Activated CD4-positive, CD25-positive, alpha-beta regulatory T cell (primary cell): ENCODE measurements around the gene NTN1.
"Not testable (repeated sequence)": the region's sequence is repeated elsewhere in the genome, so short reads cannot be mapped to it uniquely, and the experiment has no call there.

Experiments
- DNase-seq, 4 experiments: peaks; one replicate each; lab custom pipeline; 2025; lab: John Stamatoyannopoulos, UW

Gene NTN1

DNA sequence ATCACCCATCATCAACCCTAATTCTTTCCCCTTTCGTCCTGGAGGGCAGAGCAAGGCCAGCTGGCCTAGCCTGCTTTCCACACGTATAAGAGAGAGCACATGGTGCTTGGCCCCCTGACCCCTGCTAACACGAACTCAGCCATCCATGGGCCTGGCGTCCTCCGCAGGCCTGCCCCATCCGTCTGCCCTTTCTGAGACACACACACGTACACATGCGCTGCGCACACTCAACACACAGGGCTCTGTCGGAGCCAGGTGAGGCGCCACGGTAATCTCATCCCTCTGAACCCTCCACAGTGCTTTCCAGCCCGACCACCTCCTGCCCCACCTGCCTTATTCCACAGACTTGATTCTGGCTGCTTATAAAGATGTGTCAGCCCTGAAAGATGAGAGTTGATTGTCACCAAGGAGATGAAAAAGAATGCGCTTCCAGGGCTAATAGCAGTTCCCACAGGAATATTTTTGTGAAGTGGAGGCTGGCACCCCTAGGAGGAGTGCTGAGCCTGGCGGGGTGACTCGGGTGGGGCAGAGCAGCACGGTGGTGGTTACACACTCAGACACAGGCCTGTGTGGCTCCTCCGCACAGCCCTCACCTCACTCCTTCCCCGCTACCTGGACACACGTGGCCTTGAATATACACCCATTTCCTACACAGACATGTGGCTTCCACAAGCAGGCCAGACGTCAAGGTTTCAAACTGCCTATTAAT lies 228.1 kb downstream of the NTN1 start:
- no peak for DNase-seq

DNA sequence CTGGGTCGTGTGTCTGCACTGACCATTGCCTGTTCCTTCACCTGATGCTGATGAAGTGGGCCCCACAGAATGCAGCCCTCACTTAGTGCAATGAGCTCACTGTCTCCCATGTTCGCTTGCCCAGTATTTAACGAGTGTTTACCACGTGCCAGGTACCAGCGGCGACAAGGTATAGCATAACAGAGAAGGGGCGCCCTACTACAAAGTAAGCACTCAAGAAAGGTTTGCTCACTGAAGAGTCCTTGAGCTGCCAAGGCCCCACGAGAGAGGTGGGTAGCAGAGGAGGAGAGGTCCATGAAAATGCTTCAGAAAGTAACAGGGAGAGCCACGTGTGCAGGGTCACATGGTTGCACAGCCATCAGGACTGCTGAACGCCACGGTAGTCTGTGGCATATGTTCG lies 230.0 kb downstream of the NTN1 start:
- DNase-seq: no peak

DNA sequence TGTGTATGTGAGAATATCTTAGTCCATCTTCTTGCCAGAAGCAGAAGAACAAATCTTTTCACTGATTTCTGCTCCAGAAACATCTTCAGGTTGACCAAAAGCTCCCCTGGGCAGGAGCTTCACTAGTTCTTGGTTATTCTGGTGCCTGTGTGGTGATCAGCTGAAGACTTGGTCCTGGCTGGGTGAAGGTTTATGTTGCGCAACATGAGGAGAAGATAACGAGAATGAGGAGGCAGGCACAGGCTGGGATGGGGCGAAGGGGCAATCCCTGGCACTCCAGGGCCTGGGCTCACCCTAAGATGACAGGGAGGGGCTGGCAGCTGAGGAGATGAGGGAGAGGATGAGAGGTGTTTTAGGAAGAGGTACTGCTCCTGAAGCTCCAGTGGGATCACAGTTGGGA lies 232.0 kb downstream of the NTN1 start:
- no peak for DNase-seq

DNA sequence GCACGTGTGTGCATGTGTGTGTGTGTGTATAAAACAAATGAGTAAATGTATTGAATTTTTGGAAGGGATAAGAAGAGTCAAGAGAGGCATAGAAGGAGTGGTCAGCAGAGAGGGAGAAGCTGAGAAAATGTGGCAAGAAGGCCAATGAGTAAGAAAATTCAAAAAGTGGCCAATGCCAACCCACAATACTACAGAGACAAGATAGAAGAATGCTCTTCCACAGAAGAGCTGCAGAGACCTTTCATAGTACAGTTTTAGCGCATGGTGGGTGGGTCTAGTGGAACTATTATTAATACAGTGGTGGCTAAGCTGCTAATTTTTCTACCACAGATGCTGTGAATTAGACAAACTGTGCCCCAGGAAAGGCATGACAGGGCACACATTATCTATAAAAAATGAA lies 233.5 kb downstream of the NTN1 start:
- no peak for DNase-seq

DNA sequence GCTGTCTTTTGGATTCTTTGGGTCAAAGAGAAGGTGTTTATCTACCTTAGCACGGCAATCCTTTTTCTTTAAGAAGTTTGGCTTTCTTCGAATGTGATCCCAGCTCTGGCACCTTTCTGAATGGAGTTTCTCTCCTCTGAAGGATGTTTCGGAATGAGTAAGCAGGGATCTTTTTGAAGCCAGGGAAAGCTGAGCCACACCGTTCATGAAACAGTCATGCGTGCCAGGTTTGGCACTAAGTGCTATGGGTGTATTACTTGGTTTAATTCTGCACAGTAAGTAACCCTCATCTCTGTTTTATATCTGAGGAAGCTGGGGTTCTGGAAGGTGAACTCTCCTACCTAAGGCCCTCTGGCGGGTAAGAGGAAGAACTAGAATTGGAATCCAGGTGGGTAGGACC lies 234.5 kb downstream of the NTN1 start:
- DNase-seq: no peak

DNA sequence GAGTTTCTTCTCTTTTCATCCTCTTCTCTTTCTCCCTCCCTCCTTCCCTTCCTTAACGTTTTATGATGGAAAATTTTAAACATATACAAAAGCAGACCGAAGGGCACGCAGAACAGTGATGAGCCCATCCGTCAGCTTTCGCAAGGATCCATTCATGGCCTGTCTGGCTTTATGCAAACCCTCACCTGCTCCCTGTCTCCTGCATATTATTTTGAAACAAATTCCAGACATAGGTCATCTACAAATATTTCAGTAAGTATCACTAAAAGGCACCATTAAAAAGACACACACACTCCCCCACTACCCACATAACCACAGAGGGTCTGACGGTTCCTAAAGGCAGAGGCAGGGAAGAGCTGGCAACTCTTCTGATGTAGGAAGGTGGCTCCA lies 235.0 kb downstream of the NTN1 start:
- DNase-seq: no peak

DNA sequence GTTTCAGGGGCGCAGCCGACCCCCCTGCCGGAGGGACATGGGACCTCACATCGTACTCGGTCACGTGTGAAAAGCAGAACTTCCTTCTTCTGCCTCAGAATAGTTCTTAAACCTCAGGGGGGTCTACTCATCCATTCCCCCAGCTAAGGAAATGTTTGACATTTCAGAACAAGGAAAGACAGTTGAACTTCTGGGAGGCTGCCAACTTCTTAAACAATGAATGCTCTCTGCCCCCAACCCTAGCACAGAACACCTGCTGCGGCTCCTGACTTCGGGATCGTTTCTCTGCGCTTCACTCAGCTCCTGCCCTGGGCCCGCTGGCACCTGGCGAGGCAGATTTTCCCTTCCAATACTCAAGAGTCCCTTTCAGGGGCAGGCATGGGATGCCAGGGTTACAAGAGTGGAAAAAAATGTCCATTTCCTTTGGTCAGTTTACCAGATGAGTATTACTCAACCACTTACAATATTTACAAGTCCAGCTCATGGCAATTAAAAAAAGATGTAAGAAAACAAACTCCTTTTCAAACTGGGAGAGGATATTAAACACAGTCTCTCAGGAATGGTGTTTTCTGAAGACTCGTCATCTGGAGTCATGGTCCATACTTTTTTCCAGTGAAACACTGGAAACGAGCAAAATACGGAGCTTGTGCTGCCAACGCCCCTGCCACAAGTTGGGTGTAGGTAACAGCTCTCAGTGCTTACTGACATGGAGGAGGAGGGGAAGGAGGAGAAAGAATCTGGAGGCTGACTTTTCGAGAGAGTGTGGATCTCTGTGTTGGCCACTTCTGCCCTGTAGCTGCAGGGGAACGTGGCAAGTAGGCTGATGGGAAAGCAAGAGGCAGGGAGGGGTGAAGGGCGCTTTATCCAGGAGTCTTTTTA lies 235.7 kb downstream of the NTN1 start:
- no peak for DNase-seq

DNA sequence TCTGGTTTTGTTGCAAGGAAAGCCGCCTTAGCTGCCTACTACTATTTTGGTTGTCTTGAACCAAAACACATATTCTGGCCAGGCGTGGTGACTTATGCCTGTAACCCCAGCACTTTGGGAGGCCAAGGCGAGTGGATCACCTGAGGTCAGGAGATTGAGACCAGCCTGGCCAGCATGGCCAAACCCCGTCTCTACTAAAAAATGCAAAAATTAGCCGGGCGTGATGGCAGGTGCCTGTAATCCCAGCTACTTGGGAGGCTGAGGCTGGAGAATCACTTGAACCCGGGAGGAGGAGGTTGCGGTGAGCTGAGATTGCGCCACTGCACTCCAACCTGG lies 236.3 kb downstream of the NTN1 start:
- not testable (repeated sequence) for DNase-seq

DNA sequence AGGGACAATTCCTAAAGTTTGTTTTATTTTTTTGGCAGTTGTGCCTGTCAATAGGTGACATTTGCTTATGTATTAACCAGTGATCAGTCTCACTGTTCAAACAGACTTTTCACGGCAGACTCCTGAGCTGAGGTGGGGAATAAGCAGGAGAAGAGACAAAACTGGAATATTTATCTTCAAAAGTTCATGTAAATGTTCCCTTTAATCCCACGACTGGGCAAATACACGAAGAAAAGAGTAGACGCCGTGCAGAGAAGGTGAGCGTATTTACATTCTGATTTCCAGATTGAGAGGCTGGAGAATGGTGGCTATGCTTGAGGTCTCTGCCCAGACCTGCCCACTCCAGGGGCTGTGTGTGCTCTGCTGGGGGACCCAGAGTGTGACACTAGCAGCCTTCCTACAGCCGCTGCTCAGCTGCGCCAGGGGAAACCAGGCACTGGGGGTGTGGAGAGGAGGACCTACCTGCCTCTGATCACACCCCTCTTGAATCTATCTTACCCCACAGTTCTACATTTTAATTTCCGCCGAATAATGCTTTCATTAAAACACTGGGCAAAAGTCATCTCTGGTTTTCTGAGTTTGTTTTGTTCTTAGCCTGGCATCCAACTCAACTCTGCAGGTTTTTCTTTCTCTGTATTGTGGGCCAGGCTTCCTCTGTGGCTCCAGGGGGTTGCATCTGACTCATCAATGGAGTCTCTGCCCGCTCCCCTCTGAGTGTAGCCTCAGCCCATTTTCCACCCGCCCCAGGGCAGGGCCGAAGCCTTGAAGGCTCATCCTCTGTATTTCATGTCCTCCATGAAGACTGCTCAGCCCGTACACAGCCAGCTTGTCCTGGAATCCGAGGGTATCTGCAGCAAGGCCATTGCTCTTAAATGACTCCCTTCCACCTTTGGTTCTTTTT lies 237.1 kb downstream of the NTN1 start:
- DNase-seq: no peak

DNA sequence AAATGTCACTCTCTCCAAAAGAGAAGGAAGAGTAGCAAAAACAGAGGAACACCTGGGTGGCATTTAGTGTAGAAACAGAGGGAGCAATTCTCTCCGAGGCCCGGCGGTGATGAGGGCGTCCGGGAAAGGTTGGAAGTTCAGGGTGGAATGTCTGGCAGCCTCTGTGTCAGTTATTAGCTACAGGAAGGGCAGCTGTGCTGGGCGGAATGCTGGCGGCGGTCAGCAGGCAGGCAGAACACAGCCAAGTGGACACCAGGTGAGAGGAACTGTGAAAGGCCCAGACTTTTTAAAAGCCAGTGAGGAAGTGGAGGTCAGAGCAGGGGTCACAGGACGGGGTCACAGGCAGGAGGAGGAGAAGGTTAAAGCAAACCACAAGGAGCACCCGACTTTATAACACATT lies 238.1 kb downstream of the NTN1 start:
- no peak for DNase-seq

DNA sequence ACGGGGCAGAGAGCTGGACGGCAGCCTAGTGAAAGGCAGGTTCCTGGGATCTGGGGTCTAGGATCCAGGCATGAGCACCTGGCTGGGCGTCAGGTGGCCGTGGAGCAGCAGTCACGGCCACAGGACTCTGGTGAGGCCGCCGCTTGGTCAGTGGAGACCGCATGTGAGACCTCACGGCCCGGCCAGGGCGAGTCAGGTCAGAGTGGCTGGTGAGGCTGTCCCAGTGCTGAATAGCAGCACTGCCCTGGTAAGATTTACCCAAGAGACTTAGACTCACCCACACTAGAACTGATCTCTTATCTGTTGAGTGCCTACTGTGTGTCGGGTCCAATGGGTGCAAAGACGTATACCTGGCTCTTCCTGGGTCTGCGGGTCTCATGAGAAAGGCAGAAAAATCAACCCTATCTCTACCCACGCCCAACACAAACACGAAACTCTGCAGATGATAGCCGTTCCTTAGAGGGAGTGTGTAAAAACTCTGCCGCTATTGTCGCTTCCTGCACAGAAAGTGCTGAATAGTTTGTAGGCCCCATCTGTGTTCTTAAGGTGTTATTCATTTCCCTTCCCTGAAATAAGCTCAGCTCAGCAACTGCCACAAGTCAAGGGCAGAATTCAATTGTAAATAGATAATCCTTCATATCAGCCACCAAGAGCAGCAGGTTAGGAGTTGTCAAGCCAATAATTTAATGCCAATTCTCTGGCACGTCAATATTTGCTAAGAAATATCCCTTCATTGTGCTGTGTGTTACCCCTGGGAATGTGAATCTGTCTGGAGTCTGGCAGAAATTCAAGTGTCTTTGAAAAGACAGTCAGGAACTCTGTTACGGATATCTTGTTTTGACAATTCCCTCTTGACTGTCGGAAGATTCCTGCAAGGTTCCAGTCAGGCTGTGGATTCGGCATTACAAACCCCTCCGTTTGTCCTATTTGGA lies 240.0 kb downstream of the NTN1 start:
- no peak for DNase-seq

DNA sequence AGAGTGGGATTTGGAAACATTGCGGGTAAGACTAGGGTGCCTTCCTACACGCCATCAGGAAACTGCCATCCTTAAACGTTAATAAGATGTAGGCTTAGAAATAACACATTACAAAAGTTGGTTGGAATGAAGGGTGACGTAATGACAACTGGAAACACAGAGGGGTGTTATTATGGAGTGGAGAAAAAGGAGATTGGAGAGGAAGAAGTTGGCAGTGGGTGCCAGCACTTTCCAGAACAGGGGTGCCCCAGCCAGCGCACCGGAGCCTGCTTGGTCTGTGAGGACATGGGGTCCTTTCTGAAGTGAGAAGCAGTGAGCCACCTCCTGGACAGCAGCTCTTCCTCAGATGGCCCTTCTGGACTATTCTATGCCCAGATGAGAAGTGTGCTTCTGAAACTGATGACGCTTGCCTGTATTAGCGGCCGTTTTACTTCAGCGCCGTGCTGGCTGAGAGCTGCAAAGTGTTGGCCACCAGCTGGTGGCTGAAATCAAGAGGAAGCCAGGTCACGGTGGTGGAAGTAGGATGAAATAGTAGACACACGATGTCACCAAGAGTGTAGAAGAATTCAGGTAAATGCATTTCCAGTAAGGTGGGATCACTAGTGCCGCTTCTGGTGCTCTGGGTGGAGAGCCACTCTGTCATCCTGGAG lies 244.8 kb downstream of the NTN1 start:
- no peak for DNase-seq

DNA sequence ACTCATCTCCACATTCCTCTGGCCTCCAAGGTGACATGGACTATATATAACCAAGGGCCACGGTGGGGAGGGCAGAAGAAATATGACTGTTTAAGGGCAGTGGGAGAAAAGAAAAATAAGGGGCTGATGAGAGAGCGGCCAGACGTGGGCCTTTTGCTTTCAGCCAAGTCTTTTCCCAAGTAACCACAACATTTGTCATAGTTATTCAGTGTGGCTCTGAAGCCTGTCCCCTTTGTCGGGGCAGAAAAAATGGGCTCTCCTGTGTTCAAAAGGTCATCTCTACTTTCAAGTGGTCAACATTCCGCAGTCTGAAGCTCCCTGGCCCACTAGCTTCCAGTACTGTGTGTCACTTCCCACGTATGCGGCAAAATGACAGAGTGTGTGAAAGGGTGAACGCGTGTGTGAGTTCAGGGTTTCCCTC lies 245.4 kb downstream of the NTN1 start:
- no peak for DNase-seq

DNA sequence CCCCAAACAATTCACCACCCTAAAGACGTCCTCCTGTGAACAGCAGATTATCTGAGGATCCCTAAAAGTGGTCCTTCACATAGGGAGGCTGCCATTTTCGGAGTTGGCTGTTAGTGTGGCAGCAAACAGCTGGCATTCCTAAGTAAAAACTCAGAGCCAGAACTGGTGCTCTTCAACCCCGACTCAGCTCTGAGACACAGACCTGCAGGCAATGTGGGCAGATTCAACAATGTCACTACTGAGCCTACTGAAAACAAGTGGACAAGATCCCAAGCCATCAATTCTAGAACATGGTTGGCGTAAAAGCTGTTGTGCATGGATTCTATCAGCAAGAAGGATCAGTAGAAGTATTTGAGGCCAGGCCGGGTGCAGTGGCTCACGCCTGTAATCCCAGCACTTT lies 247.2 kb downstream of the NTN1 start:
- no peak for DNase-seq

DNA sequence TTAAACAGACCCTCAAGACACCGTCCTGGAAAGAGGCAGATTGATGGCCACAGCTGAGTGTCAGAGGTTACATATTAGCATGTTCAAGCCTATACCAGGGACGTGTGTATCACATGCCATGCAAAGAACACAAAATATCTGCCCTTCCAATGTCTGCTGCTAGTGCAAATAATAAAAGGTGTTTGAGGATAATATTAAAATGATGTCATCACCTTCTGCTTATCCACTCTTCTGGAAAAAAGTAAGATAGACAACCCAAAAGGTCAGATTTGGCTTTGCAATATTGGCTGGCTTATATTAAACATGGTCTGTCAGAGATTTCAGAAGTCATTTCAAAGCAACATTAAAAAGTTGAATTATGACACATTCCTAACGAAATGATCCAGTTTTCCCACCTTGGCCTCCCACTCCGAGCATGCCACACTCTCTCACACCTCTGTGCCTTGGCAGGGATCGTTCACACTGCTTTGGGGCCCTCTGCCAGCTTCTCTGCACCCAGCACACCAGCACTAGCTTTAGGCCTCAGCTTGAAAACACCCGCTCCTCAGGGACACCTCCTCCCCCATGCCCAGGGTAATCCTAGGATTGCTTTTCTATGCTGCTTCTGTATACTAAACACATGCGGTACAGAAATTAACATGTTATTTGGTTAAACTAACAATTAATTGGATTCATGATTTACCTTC lies 248.2 kb downstream of the NTN1 start:
- no peak for DNase-seq

DNA sequence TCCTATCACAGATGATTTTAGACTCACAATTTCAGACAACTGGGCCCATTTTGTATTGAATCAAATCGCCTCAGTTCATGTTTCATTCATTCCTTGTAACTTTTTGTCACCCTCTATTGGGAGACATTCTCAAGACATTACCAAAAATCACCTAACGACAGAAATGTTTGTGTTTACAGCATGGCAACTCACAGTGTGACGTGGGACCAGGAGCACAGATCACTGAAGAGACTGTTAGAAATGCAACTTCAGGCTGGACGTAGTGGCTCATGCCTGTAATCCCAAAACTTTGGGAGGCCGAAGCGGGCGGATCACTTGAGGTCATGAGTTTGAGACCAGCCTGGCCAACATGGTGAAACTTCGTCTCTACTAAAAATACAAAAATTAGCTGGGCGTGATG lies 249.6 kb downstream of the NTN1 start:
- DNase-seq: no peak

DNA sequence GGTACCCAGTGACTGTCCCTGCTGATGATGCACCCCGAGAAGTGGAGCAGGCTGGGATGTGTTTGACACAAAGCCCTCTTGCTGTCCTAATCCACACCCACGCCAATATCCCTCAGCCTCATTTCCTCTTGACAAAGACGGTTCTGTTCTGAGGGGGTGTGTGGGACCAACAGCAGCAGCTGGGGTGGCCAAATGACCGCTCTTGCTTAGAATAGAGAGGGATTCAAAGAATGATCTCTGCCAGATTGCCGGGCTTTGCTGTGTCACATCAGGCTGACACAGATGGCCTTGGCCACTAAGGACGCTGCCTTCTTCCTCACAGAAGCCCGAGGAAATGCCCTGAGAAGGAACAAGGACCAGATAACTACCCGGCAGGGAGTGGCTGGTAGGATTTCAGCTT lies 250.7 kb downstream of the NTN1 start:
- DNase-seq: no peak

DNA sequence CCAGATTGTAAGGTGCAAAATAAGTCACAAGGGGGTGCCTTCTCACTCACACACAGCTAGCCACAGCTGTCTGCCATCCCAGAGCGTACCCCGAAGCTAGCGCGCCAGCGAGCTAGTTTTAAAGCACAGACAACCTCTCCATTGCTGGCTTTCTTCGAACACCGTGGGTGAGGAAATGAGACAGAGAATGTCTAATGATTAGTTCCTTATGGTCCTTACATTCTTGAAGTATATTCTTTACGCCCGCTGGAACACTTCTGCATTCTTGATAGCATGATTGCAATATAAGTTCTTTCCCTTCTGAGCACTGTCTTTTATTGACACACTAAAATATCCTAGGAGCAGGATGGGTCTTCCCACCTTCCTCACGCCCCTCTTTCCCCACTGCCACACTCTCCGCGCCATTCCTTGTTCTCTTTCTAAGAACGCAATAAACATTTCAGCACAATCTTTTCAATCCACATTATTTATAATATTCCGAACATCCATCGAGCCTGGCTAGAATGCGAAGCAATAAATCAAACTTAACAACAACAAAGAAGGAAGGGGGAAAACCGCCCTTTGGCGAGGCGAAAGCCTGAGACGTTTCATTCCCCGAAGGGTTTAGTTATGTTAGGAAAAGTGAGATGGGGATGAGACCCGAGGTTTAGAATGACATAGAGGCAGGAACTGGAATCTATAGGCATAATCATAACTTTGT lies 251.3 kb downstream of the NTN1 start:
- no peak for DNase-seq

DNA sequence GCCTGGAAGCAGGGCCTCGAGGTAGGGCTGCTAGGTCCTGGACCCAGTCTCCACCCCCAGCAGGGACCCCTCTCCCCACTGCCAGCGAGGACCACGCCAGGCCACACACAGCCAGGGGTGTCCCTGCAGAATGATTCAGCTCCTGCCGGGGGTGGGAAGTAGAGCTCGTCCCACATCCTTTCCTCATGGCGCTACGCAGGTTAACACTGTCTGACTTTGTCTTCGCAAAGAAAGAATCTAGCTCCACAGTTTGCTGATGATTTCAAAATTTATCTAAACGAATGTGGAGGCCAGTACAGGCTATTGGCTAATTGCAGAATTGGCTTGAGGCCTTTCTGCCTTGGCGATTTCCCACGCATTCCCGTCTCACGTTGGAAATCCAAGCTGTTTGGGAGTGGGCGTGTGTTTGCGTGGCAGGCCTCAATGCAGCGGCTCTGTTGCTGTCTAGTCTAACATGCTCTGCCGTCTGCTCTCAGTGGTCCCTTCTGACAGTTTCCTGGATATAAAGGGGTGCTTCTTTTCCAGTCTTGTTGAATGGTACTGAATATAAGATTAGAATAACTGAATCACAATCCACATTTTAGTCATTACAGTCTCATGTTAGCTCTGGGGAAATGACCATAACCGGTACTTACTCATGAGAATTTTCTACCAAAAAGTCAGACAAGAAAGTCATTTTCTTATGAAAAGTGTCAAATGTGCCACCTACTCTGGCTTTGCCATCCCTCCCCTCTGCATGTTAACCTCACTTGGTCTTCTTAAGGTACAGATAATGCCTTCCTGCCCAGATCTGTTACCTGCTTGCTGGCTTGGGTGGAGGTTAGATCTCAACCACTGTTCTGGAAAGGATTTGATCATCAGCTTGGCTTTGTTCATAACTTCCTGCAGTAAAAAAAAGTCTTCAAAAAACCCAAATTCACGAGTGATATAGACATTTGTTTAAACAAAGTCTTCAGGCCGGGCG lies 252.4 kb downstream of the NTN1 start:
- no peak for DNase-seq
